IgD-negative memory B cell (primary cell): ENCODE data around the gene RNF125. TPM values are rescaled to one million over a fixed set of nuclear protein-coding genes. Genes with fewer than 3 reads are reported as not detected.
"Not testable (repeated sequence)": the region's sequence is repeated elsewhere in the genome, so short reads cannot be mapped to it uniquely, and the experiment has no call there.

ENCODE experiments used
- H3K27ac Mint-ChIP-seq, 3 donors: one replicate each; pipeline ENCODE4 v1.8.0; 2020 to 2022; ENCODE audit warnings: mild to moderate bottlenecking in 3 of 3, mixed read lengths in 3 of 3, moderate library complexity in 1 of 3
- H3K27me3 Mint-ChIP-seq: one replicate; pipeline ENCODE4 v1.8.0; 2021; ENCODE audit warnings: mixed read lengths
- H3K36me3 Mint-ChIP-seq: one replicate; pipeline ENCODE4 v1.8.0; 2020; ENCODE audit warnings: mild to moderate bottlenecking, mixed read lengths
- H3K4me1 Mint-ChIP-seq, 3 donors: one replicate each; pipeline ENCODE4 v1.8.0; 2020 to 2022; ENCODE audit warnings: mixed read lengths in 3 of 3, mild to moderate bottlenecking in 1 of 3
- H3K4me3 Mint-ChIP-seq, 4 donors: one replicate each; pipeline ENCODE4 v1.8.0; 2020 to 2022; ENCODE audit warnings: mild to moderate bottlenecking in 4 of 4, mixed read lengths in 4 of 4, moderate library complexity in 3 of 4
- H3K9me3 Mint-ChIP-seq, 3 donors: one replicate each; pipeline ENCODE4 v1.8.0; 2020 to 2021; ENCODE audit warnings: mixed read lengths in 3 of 3, mild to moderate bottlenecking in 1 of 3
- polyA plus RNA-seq: library from polyadenylated mRNA; unstranded; fragments of 300-500 nt; fragmentation: Illumina TruSeq; gene quantifications from one replicate; pipeline ENCODE4 v1.2.3, GENCODE V29; 2021

The RNF125 gene
- 11.7 TPM for polyA plus RNA-seq

- peaks cover 16 to 32% (median 22%) of the 10 kb centered on the region in 3 donors for H3K4me1 Mint-ChIP-seq
- peak within 1 kb of the TSS; percentile 84 to 97 (median 95) for H3K27ac Mint-ChIP-seq
- no peaks in the 10 kb centered on the region for H3K36me3 Mint-ChIP-seq
- H3K4me3 Mint-ChIP-seq, result peak within 1 kb of the TSS; percentile 92 to 99 (median 98)
- no peaks in the 10 kb centered on the region for H3K27me3 Mint-ChIP-seq
- H3K9me3 Mint-ChIP-seq, result no peaks in the 10 kb centered on the region
Observed at GRCh38 chr18:32018331-32019250, at the start of gene RNF125. TSS of gene RNF125 (plus strand) at chr18:32018825. CDS start at chr18:32018864, 39 bp downstream.

GRCh38 chr18:31970617-31971016 is 48.0 kb upstream of the RNF125 start:
- Mint-ChIP-seq H3K27me3 (no peaks in the 10 kb centered on the region), H3K4me3 (no peak overlapping the region), H3K27ac (no peak overlapping the region)

GRCh38 chr18:31973929-31974546 is 44.6 kb upstream of the RNF125 start:
- Mint-ChIP-seq H3K27ac (no peak overlapping the region), H3K4me3 (no peak overlapping the region), H3K27me3 (no peaks in the 10 kb centered on the region), H3K36me3 (peaks cover 4% of the 10 kb centered on the region), H3K9me3 (peaks cover 2 to 22% (median 20%) of the 10 kb centered on the region in 3 donors), H3K4me1 (peaks cover 0 to 3% (median 2%) of the 10 kb centered on the region in 3 donors)

More at GRCh38 chr18:31970617-31971016, 48.0 kb upstream of the RNF125 start:
- peaks cover 4% of the 10 kb centered on the region for H3K36me3 Mint-ChIP-seq
- peaks cover 0 to 16% (median 11%) of the 10 kb centered on the region in 3 donors for H3K9me3 Mint-ChIP-seq
- H3K4me1 Mint-ChIP-seq, result peaks cover 0 to 2% (median 0%) of the 10 kb centered on the region in 3 donors

GRCh38 chr18:31976242-31976641 is 42.4 kb upstream of the RNF125 start:
- no peak overlapping the region for H3K4me3 Mint-ChIP-seq
- H3K4me1 Mint-ChIP-seq, result peaks cover 0 to 3% (median 0%) of the 10 kb centered on the region in 3 donors
- H3K36me3 Mint-ChIP-seq, result peaks cover 1% of the 10 kb centered on the region
- peaks cover 2 to 22% (median 20%) of the 10 kb centered on the region in 3 donors for H3K9me3 Mint-ChIP-seq
- no peaks in the 10 kb centered on the region for H3K27me3 Mint-ChIP-seq
- no peak overlapping the region for H3K27ac Mint-ChIP-seq

- no peak overlapping the region for H3K27ac Mint-ChIP-seq
- H3K27me3 Mint-ChIP-seq, result no peaks in the 10 kb centered on the region
- H3K36me3 Mint-ChIP-seq, result peaks cover 1% of the 10 kb centered on the region
- H3K4me1 Mint-ChIP-seq, result peaks cover 0 to 3% (median 0%) of the 10 kb centered on the region in 3 donors
- H3K9me3 Mint-ChIP-seq, result peaks cover 2 to 20% (median 19%) of the 10 kb centered on the region in 3 donors
- no peak overlapping the region for H3K4me3 Mint-ChIP-seq
Observed at GRCh38 chr18:31977270-31977872, 41.3 kb upstream of the RNF125 start.

- Mint-ChIP-seq H3K4me1 (peaks cover 0 to 3% (median 0%) of the 10 kb centered on the region in 3 donors), H3K4me3 (no peak overlapping the region), H3K27ac (peak overlapping the region in 1 of 3 donors; percentile 71), H3K9me3 (peaks cover 2 to 19% (median 19%) of the 10 kb centered on the region in 3 donors), H3K36me3 (peaks cover 1% of the 10 kb centered on the region), H3K27me3 (no peaks in the 10 kb centered on the region)
Observed at GRCh38 chr18:31978616-31979015, 40.0 kb upstream of the RNF125 start.

GRCh38 chr18:31979714-31980113 is 38.9 kb upstream of the RNF125 start:
- no peaks in the 10 kb centered on the region for H3K36me3 Mint-ChIP-seq
- H3K9me3 Mint-ChIP-seq, result peaks cover 2 to 11% (median 10%) of the 10 kb centered on the region in 3 donors
- H3K27ac Mint-ChIP-seq, result no peak overlapping the region
- H3K4me3 Mint-ChIP-seq, result no peak overlapping the region
- H3K27me3 Mint-ChIP-seq, result no peaks in the 10 kb centered on the region
- H3K4me1 Mint-ChIP-seq, result peaks cover 0 to 3% (median 0%) of the 10 kb centered on the region in 3 donors

GRCh38 chr18:31980863-31981262 is 37.8 kb upstream of the RNF125 start:
- no peaks in the 10 kb centered on the region for H3K36me3 Mint-ChIP-seq
- H3K27me3 Mint-ChIP-seq, result no peaks in the 10 kb centered on the region
- H3K4me3 Mint-ChIP-seq, result no peak overlapping the region
- peaks cover 2 to 11% (median 3%) of the 10 kb centered on the region in 3 donors for H3K9me3 Mint-ChIP-seq
- H3K27ac Mint-ChIP-seq, result no peak overlapping the region
- H3K4me1 Mint-ChIP-seq, result peaks cover 0 to 3% (median 0%) of the 10 kb centered on the region in 3 donors

GRCh38 chr18:31983020-31983419 is 35.6 kb upstream of the RNF125 start:
- Mint-ChIP-seq H3K4me3 (no peak overlapping the region), H3K9me3 (peaks cover 0 to 8% (median 2%) of the 10 kb centered on the region in 3 donors), H3K27me3 (no peaks in the 10 kb centered on the region), H3K27ac (no peak overlapping the region), H3K36me3 (no peaks in the 10 kb centered on the region), H3K4me1 (no peaks in the 10 kb centered on the region)

GRCh38 chr18:31983976-31984375 is 34.6 kb upstream of the RNF125 start:
- no peaks in the 10 kb centered on the region for H3K27me3 Mint-ChIP-seq
- H3K4me3 Mint-ChIP-seq, result no peak overlapping the region
- no peaks in the 10 kb centered on the region for H3K36me3 Mint-ChIP-seq
- H3K9me3 Mint-ChIP-seq, result peaks cover 0 to under 1% (median 0%) of the 10 kb centered on the region in 3 donors
- H3K27ac Mint-ChIP-seq, result no peak overlapping the region
- no peaks in the 10 kb centered on the region for H3K4me1 Mint-ChIP-seq

- Mint-ChIP-seq H3K4me1 (peaks cover 0 to 5% (median 3%) of the 10 kb centered on the region in 3 donors), H3K36me3 (peaks cover 1% of the 10 kb centered on the region), H3K27ac (peak overlapping the region in 1 of 3 donors; percentile 46), H3K27me3 (no peaks in the 10 kb centered on the region), H3K9me3 (no peaks in the 10 kb centered on the region), H3K4me3 (peak overlapping the region in 1 of 4 donors; percentile 67)
Observed at GRCh38 chr18:31990823-31991222, 27.8 kb upstream of the RNF125 start.

- H3K4me1 Mint-ChIP-seq, result peaks cover 0 to under 1% (median 0%) of the 10 kb centered on the region in 3 donors
- no peaks in the 10 kb centered on the region for H3K9me3 Mint-ChIP-seq
- peaks cover 1% of the 10 kb centered on the region for H3K27me3 Mint-ChIP-seq
- H3K4me3 Mint-ChIP-seq, result no peak overlapping the region
- H3K27ac Mint-ChIP-seq, result no peak overlapping the region
- peaks cover 1% of the 10 kb centered on the region for H3K36me3 Mint-ChIP-seq
Observed at GRCh38 chr18:31996007-31996406, 22.6 kb upstream of the RNF125 start.

- H3K4me1 Mint-ChIP-seq, result peaks cover 0 to 2% (median 0%) of the 10 kb centered on the region in 3 donors
- H3K27me3 Mint-ChIP-seq, result peaks cover 3% of the 10 kb centered on the region
- no peak overlapping the region for H3K27ac Mint-ChIP-seq
- no peaks in the 10 kb centered on the region for H3K36me3 Mint-ChIP-seq
- no peak overlapping the region for H3K4me3 Mint-ChIP-seq
- H3K9me3 Mint-ChIP-seq, result no peaks in the 10 kb centered on the region
Observed at GRCh38 chr18:31998880-31999412, 19.7 kb upstream of the RNF125 start.

GRCh38 chr18:32001141-32001540 is 17.5 kb upstream of the RNF125 start:
- not testable (repeated sequence) for H3K27me3 Mint-ChIP-seq, H3K27ac Mint-ChIP-seq, H3K4me3 Mint-ChIP-seq, H3K9me3 Mint-ChIP-seq, H3K36me3 Mint-ChIP-seq, H3K4me1 Mint-ChIP-seq

GRCh38 chr18:32003822-32004221 is 14.8 kb upstream of the RNF125 start:
- not testable (repeated sequence) for H3K27ac Mint-ChIP-seq, H3K9me3 Mint-ChIP-seq, H3K4me3 Mint-ChIP-seq, H3K36me3 Mint-ChIP-seq, H3K4me1 Mint-ChIP-seq, H3K27me3 Mint-ChIP-seq
